A549 (cell line): Measurements from ENCODE around the gene ATG4B. TPM values are rescaled to one million over a fixed set of nuclear protein-coding genes. Genes with fewer than 3 reads are reported as not detected.

ENCODE experiments used
- ATAC-seq, 2 experiments: fragments of 200-7000 bp in 1 of 2; fragments of >200 bp in 1 of 2; cut with Nextera tagmentation in 1 of 2; cut with Tn5 transposase in 1 of 2; 3 replicates each; pipeline versions ENCODE4 v1.8.0 to v1.9.1; 2018 to 2020; ENCODE audit warnings: mild to moderate bottlenecking in 1 of 2, moderate library complexity in 1 of 2
- CTCF ChIA-PET: fragments of 300-600 bp; sonication (Branson Sonifier 250); formaldehyde crosslinking; extraction: SDS; loops from one replicate; lab custom pipeline; 2021; ENCODE audit warnings: antibody characterized with exemption, inconsistent platforms; lab: Yijun Ruan, JAX
- POLR2A ChIA-PET: fragments of 350-600 bp; formaldehyde crosslinking; extraction: SDS; loops from one replicate; lab custom pipeline; 2021; ENCODE audit warnings: antibody characterized with exemption, inconsistent platforms; lab: Yijun Ruan, JAX
- DNase-seq, 2 experiments: peaks; one replicate each; pipeline versions ENCODE4 v3.0.0 to v3.0.0-alpha.2; 2011 to 2016; ENCODE audit warnings: low read depth in 1 of 2, low spot score in 1 of 2
- FAIRE-seq: peaks from 2 replicates; lab custom pipeline; 2011; peaks lifted over from hg19 to GRCh38; lab: Jason Lieb, UNC
- H3K27ac ChIP-seq, 2 experiments: fragments of >200 bp; sonication (Bioruptor Twin); formaldehyde crosslinking; 3 replicates each; pipeline ENCODE4 v1.5.1; 2016 to 2017
- H3K4me1 ChIP-seq: fragments of >200 bp; sonication (Bioruptor Twin); formaldehyde crosslinking; 3 replicates; pipeline ENCODE4 v1.6.1; 2016
- H3K4me2 ChIP-seq: fragments of >200 bp; sonication (Bioruptor Twin); formaldehyde crosslinking; 3 replicates; pipeline ENCODE4 v1.6.1; 2016
- H3K4me3 ChIP-seq: fragments of >200 bp; sonication (Bioruptor Twin); formaldehyde crosslinking; 3 replicates; pipeline ENCODE4 v1.5.1; 2016
- H3K9me3 ChIP-seq: fragments of >200 bp; sonication (Bioruptor Twin); formaldehyde crosslinking; 3 replicates; pipeline ENCODE4 v1.6.1; 2016
- CBX2 ChIP-seq: fragments of 200-600 bp; sonication (generic); IDR thresholded peaks from 2 replicates; pipeline ENCODE4 v1.6.1; 2016; ENCODE audit warnings: low read depth, mild to moderate bottlenecking, borderline replicate concordance
- EHMT2 ChIP-seq: fragments of 200-600 bp; sonication (generic); IDR thresholded peaks from 2 replicates; pipeline ENCODE4 v1.6.1; 2016; ENCODE audit warnings: antibody characterized with exemption, low read depth, mild to moderate bottlenecking, moderate library complexity
- EP300 ChIP-seq, 2 experiments: fragments of >200 bp; sonication (Bioruptor Twin); formaldehyde crosslinking; IDR thresholded peaks; 2 replicates in 1 of 2; 3 replicates in 1 of 2; pipeline ENCODE4 v1.6.1; 2016 to 2017
- ESRRA ChIP-seq: fragments of 150-350 bp; IDR thresholded peaks from 2 replicates; pipeline ENCODE4 v1.6.1; 2014; ENCODE audit warnings: mild to moderate bottlenecking, low read length, borderline replicate concordance
- GATA3 ChIP-seq: IDR thresholded peaks from 2 replicates; pipeline ENCODE4 v1.6.1; 2012; ENCODE audit warnings: borderline replicate concordance
- HOXB13 ChIP-seq: fragments of 250-450 bp; sonication (Bioruptor Pico); IDR thresholded peaks from 2 replicates; pipeline ENCODE4 v1.5.0; 2020; ENCODE audit warnings: low read depth, mild to moderate bottlenecking, moderate library complexity
- JUNB ChIP-seq: fragments of >200 bp; sonication (Bioruptor Twin); formaldehyde crosslinking; IDR thresholded peaks from 2 replicates; pipeline ENCODE4 v1.6.1; 2016
- KDM1A ChIP-seq: fragments of 200-600 bp; sonication (generic); IDR thresholded peaks from 2 replicates; pipeline ENCODE4 v1.6.1; 2016; ENCODE audit warnings: low read depth, mild to moderate bottlenecking
- KDM5A ChIP-seq: fragments of 200-600 bp; sonication (generic); IDR thresholded peaks from 2 replicates; pipeline ENCODE4 v1.6.1; 2016; ENCODE audit warnings: antibody characterized with exemption, mild to moderate bottlenecking
- REST ChIP-seq: fragments of 200-600 bp; sonication (generic); IDR thresholded peaks from 2 replicates; pipeline ENCODE4 v1.6.1; 2016; ENCODE audit warnings: antibody characterized with exemption, mild to moderate bottlenecking, moderate library complexity
- RFX5 ChIP-seq: fragments of 450-650 bp; IDR thresholded peaks from 2 replicates; pipeline ENCODE4 v1.7.1; 2014; ENCODE audit warnings: antibody characterized with exemption, mild to moderate bottlenecking, moderate library complexity
- SMC3 ChIP-seq: fragments of >200 bp; sonication (Bioruptor Twin); formaldehyde crosslinking; IDR thresholded peaks from 3 replicates; pipeline ENCODE4 v1.6.1; 2018; ENCODE audit warnings: inconsistent platforms
- SREBF2 ChIP-seq: fragments of 450-650 bp; IDR thresholded peaks from 2 replicates; pipeline ENCODE4 v1.6.1; 2014; ENCODE audit warnings: mild to moderate bottlenecking, moderate library complexity
- USF2 ChIP-seq: fragments of 450-650 bp; IDR thresholded peaks from 2 replicates; pipeline ENCODE4 v1.6.1; 2014; ENCODE audit warnings: antibody characterized with exemption
- ZNF302 ChIP-seq: fragments of 250-450 bp; sonication (Bioruptor Pico); IDR thresholded peaks from 2 replicates; pipeline ENCODE4 v1.9.0; 2021; ENCODE audit warnings: inconsistent platforms, mild to moderate bottlenecking, moderate library complexity
- WGBS: methylation state at CpG from one replicate; pipeline ENCODE4 v1.1.6; 2017; ENCODE audit errors: missing lambda C conversion rate; 5-methylcytosine and 5-hydroxymethylcytosine counted together
- polyA plus RNA-seq, 4 experiments: library from polyadenylated mRNA; depleted of rRNA in 3 of 4; stranded (reverse); fragments of >200 nt; fragmentation: RNase III in 1 of 4; extraction: RNeasy Plus Mini Kit Qiagen cat#74134 plus additional on column Dnase treatment in 1 of 4; gene quantifications; 2 replicates in 3 of 4; 3 replicates in 1 of 4; pipeline ENCODE4 v1.2.3, GENCODE V29; 2011 to 2017

ATG4B gene
- polyA plus RNA-seq, 2 of the 4 experiments (the other 2 are of a cell fraction) = 70.3 to 75.2 TPM

GRCh38 chr2:241639385-241639784 lies 1.9 kb downstream of the ATG4B start:
- H3K4me3 ChIP-seq = no peak overlapping the region
- peaks cover 21% of the 10 kb centered on the region for H3K4me1 ChIP-seq
- POLR2A ChIA-PET = no interaction called here
- H3K9me3 ChIP-seq = no peaks in the 10 kb centered on the region
- no peak overlapping the region for H3K27ac ChIP-seq
- WGBS = 88% methylated on average over 7 of the region's 7 CpGs
- CTCF ChIA-PET = interaction anchor here (0.9 kb wide), 1 partner anchor 19 kb away, joined by 3 read pairs; no protein-coding TSS in a partner anchor
- ATAC-seq = no peak
- no peak for FAIRE-seq
- peak overlapping the region; percentile 96; the same call in 2 of the 3 replicates for H3K4me2 ChIP-seq
- DNase-seq = no peak
- TF ChIP-seq KDM1A (no peak), ZNF302 (no peak), HOXB13 (CRISPR knock-in tag) (no peak), SREBF2 (no peak), SMC3 (no peak), USF2 (no peak), EHMT2 (no peak), JUNB (no peak), EP300 (IDR thresholded peaks at IDR 0.05) (no peak), CBX2 (no peak), KDM5A (no peak), ESRRA (no peak)

- POLR2A ChIA-PET = no interaction called here
- CTCF ChIA-PET = interaction anchor here (0.6 kb wide), 1 partner anchor 556 kb away, joined by 3 read pairs; no protein-coding TSS in a partner anchor
- no peak for ATAC-seq
These were observed 2.8 kb downstream of the ATG4B start for GRCh38 chr2:241640165-241640795.

More at GRCh38 chr2:241640165-241640795, 2.8 kb downstream of the ATG4B start:
- TF ChIP-seq GATA3 = no peak
- no peak for TF ChIP-seq ZNF302
- TF ChIP-seq CBX2 = no peak
- no peak for TF ChIP-seq RFX5
- no peak for TF ChIP-seq HOXB13 (CRISPR knock-in tag)
- TF ChIP-seq REST = no peak
- FAIRE-seq (no peak), DNase-seq (no peak)
- H3K4me2 ChIP-seq = no peak overlapping the region
- no peak overlapping the region for H3K27ac ChIP-seq
- no peak overlapping the region for H3K4me3 ChIP-seq
- peaks cover 16% of the 10 kb centered on the region for H3K4me1 ChIP-seq
- 85% methylated on average over 8 of the region's 8 CpGs for WGBS
- H3K9me3 ChIP-seq = no peaks in the 10 kb centered on the region
